ENCODE measurements around the gene CCDC126. TPM values are rescaled to one million over a fixed set of nuclear protein-coding genes. Genes with fewer than 3 reads are reported as not detected.

CCDC126 gene
- total and polyA plus RNA-seq, 12 donors: 1.7 to 48.0 (median 10.9) TPM

DNA sequence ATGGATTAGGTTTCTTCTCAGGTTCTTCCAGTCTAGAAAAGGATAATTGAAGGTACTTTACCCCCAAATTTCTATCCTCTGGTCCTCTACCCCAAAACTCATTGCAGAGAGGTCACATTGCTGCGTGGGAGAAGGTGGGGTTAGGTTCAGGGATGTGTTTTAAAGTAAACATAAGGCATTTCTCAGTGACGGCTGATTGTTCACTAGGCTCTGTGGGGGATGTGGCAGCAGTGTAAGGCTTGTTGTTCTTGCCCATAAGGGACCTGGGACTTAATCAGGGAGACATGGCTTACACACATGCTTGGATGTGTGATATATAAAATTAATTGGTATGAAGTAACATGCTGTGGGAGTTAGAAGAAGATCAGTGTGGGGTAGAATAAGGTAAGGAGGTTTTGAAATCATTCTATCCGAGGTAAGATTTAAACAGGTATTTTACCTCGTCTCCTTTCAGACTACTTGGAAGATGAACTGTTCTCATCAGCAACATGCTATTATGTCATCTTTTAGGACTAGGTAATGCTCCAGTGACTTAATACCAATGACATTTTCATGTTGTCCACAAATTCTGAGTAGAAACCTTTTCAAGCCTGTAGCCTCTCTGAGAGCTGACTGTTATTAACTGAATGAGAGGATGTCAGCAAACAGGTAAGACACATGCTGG lies 6.6 kb downstream of the CCDC126 start:
- intact Hi-C loops (cut with DNase I): no loop called here
- Histone ChIP-seq H3K27ac (no peak overlapping the region), H3K9me3 (replicated peaks in 1 of 3) (no peaks in the 10 kb centered on the region), H3K4me1 (replicated peaks in 1 of 2) (peaks cover 3 to 18% of the 10 kb centered on the region in 2 donors), H3K36me3 (replicated peaks in 1 of 2) (no peaks in the 10 kb centered on the region), H3K4me3 (no peak overlapping the region), H3K27me3 (no peaks in the 10 kb centered on the region)
- 74 to 93% (median 89%) methylated on average over 4 of the region's 4 CpGs for WGBS, 4 donors
- DNase-seq: no peak
- TF ChIP-seq POLR2A (IDR thresholded peaks at IDR 0.05) (no peak), CTCF (IDR thresholded peaks at IDR 0.05) (no peak)

- intact Hi-C loops (cut with DNase I): no loop called here
- Histone ChIP-seq H3K9me3 (replicated peaks in 1 of 3) (no peaks in the 10 kb centered on the region), H3K27ac (no peak overlapping the region), H3K4me1 (replicated peaks in 1 of 2) (peaks cover 3 to 13% of the 10 kb centered on the region in 2 donors), H3K36me3 (replicated peaks in 1 of 2) (no peaks in the 10 kb centered on the region), H3K27me3 (no peaks in the 10 kb centered on the region), H3K4me3 (no peak overlapping the region)
- TF ChIP-seq POLR2A (IDR thresholded peaks at IDR 0.05) (no peak), CTCF (IDR thresholded peaks at IDR 0.05) (no peak)
- no peak for DNase-seq
Measured at GRCh38 chr7:23604296-23604640, 7.1 kb downstream of the CCDC126 start.

GRCh38 chr7:23607130-23607529 lies 9.9 kb downstream of the CCDC126 start:
- DNase-seq: no peak
- H3K4me3 ChIP-seq: no peak overlapping the region
- H3K9me3 ChIP-seq (replicated peaks in 1 of 3): no peaks in the 10 kb centered on the region
- H3K27me3 ChIP-seq: no peaks in the 10 kb centered on the region
- intact Hi-C loops (cut with DNase I): no loop called here
- peaks cover 0 to 5% of the 10 kb centered on the region in 2 donors for H3K36me3 ChIP-seq (replicated peaks in 1 of 2)
- H3K27ac ChIP-seq: no peak overlapping the region
- TF ChIP-seq CTCF (IDR thresholded peaks at IDR 0.05): no peak
- no peak for TF ChIP-seq POLR2A (IDR thresholded peaks at IDR 0.05)
- H3K4me1 ChIP-seq (replicated peaks in 1 of 2): peaks cover 3 to 13% of the 10 kb centered on the region in 2 donors

GRCh38 chr7:23607866-23608265 lies 10.7 kb downstream of the CCDC126 start:
- Histone ChIP-seq H3K27ac (no peak overlapping the region), H3K36me3 (replicated peaks in 1 of 2) (peaks cover 0 to 5% of the 10 kb centered on the region in 2 donors), H3K9me3 (replicated peaks in 1 of 3) (no peaks in the 10 kb centered on the region), H3K4me3 (no peak overlapping the region), H3K4me1 (replicated peaks in 1 of 2) (peaks cover 3 to 13% of the 10 kb centered on the region in 2 donors), H3K27me3 (no peaks in the 10 kb centered on the region)
- intact Hi-C loops (cut with DNase I): no loop called here
- TF ChIP-seq POLR2A (IDR thresholded peaks at IDR 0.05) (no peak), CTCF (IDR thresholded peaks at IDR 0.05) (no peak)
- 90 to 94% (median 92%) methylated on average over 8 of the region's 8 CpGs for WGBS, 4 donors
- no peak for DNase-seq
